Endodermal cell (in vitro differentiated cells): ENCODE data around the gene ULBP1. TPM values are rescaled to one million over a fixed set of nuclear protein-coding genes. Genes with fewer than 3 reads are reported as not detected.

Experiments used
- DNase-seq: peaks from one replicate; pipeline ENCODE4 v3.0.0-alpha.2; 2017
- H3K27ac ChIP-seq: 2 replicates; pipeline ENCODE4 v1.5.1; 2013; ENCODE audit warnings: mild to moderate bottlenecking, low read depth, low read length, moderate library complexity
- H3K27me3 ChIP-seq: 2 replicates; pipeline ENCODE4 v1.6.1; 2013; ENCODE audit warnings: mild to moderate bottlenecking, low read length, moderate library complexity; ENCODE audit not compliant: insufficient read depth, control insufficient read depth, poor library complexity, severe bottlenecking
- H3K36me3 ChIP-seq: 2 replicates; pipeline ENCODE4 v1.7.0; 2013; ENCODE audit warnings: mild to moderate bottlenecking, low read length, moderate library complexity; ENCODE audit not compliant: control insufficient read depth, insufficient read depth
- H3K4me1 ChIP-seq: one replicate; pipeline ENCODE4 v1.7.0; 2013; ENCODE audit warnings: low read length; ENCODE audit not compliant: control insufficient read depth, insufficient read depth
- H3K4me3 ChIP-seq: 2 replicates; pipeline ENCODE4 v1.5.1; 2013; ENCODE audit warnings: mild to moderate bottlenecking, low read length, moderate library complexity
- H3K9ac ChIP-seq: 2 replicates; pipeline ENCODE4 v1.6.1; 2013; ENCODE audit warnings: mild to moderate bottlenecking, low read length, moderate library complexity; ENCODE audit not compliant: poor library complexity, severe bottlenecking; ENCODE audit errors: extremely low read depth
- H3K9me3 ChIP-seq: 2 replicates; pipeline ENCODE4 v1.6.1; 2013; ENCODE audit warnings: mild to moderate bottlenecking, low read length, moderate library complexity; ENCODE audit not compliant: control insufficient read depth
- H3K27ac Mint-ChIP-seq: 2 replicates; pipeline ENCODE4 v1.8.0; 2020; ENCODE audit warnings: mixed read lengths
- H3K27me3 Mint-ChIP-seq: 2 replicates; pipeline ENCODE4 v1.8.0; 2021; ENCODE audit warnings: mild to moderate bottlenecking, mixed read lengths; ENCODE audit not compliant: insufficient read depth
- H3K36me3 Mint-ChIP-seq: 2 replicates; pipeline ENCODE4 v1.8.0; 2020; ENCODE audit warnings: low read depth, mixed read lengths
- H3K4me1 Mint-ChIP-seq: 2 replicates; pipeline ENCODE4 v1.8.0; 2020; ENCODE audit warnings: mixed read lengths
- H3K4me3 Mint-ChIP-seq: 2 replicates; pipeline ENCODE4 v1.8.0; 2020; ENCODE audit warnings: mild to moderate bottlenecking, moderate library complexity, mixed read lengths
- H3K9me3 Mint-ChIP-seq: 2 replicates; pipeline ENCODE4 v1.8.0; 2020; ENCODE audit warnings: mild to moderate bottlenecking, mixed read lengths
- CTCF ChIP-seq: fragments of 200-600 bp; sonication (generic); conservative IDR thresholded peaks from 2 replicates; pipeline ENCODE4 v1.5.0; 2021; ENCODE audit warnings: antibody characterized with exemption, mild to moderate bottlenecking
- WGBS, 2 experiments: methylation state at CpG; one replicate each; pipeline versions ENCODE4 v1.1.5 to v1.1.7; 2013; ENCODE audit warnings: missing lambda C conversion rate in 2 of 2, mixed read lengths in 1 of 2; ENCODE audit not compliant: insufficient coverage in 1 of 2, insufficient read length in 1 of 2; 5-methylcytosine and 5-hydroxymethylcytosine counted together
- total RNA-seq, 2 donors: library from RNA; stranded (reverse); fragmentation: NEBNext Ultra II Directional in 1 of 2; extraction: Animal tissue kit (Norgen Biotek cat#: 25700) in 1 of 2; gene quantifications; 2 replicates in 1 of 2; 3 replicates in 1 of 2; pipeline ENCODE4 v1.2.1, GENCODE V29; 2021

ULBP1 gene
- total RNA-seq, 2 donors from 2014 or later: 0.31 to 0.55 TPM

DNA sequence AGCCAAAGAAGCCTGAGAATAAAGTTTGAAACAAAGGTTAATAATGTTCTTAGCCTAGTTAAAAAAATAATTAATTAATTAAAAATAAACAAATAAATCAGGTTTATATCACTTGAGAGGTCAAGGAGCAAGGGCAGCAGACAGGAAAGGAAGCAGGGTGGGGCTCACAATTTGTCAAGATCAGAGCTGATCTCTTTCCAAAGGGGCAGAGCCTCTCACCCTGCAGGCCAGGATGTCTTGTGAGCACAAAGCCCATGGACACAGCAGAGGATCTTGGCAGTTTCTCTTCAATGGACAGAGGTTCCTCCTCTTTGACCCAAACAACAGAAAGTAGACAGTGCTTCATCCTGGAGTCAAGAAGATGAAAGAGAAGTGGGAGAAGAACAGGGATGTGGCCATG is 14.9 kb downstream of the ULBP1 start:
- Mint-ChIP-seq H3K4me1 (peaks cover 1% of the 10 kb centered on the region), H3K27me3 (peaks cover 98% of the 10 kb centered on the region), H3K9me3 (no peaks in the 10 kb centered on the region), H3K36me3 (no peaks in the 10 kb centered on the region), H3K27ac (no peak overlapping the region), H3K4me3 (no peak overlapping the region)
- H3K4me3 ChIP-seq: no peak overlapping the region
- H3K27me3 ChIP-seq: peaks cover 97% of the 10 kb centered on the region
- H3K4me1 ChIP-seq: no peaks in the 10 kb centered on the region
- DNase-seq: no peak
- no peak overlapping the region for H3K9ac ChIP-seq
- no peak overlapping the region for H3K27ac ChIP-seq
- TF ChIP-seq CTCF: no peak
- no peaks in the 10 kb centered on the region for H3K36me3 ChIP-seq
- no peaks in the 10 kb centered on the region for H3K9me3 ChIP-seq

- H3K27me3 Mint-ChIP-seq: peaks cover 97% of the 10 kb centered on the region
- H3K9me3 ChIP-seq: no peaks in the 10 kb centered on the region
- no peak overlapping the region for H3K4me3 ChIP-seq
- no peak overlapping the region for H3K27ac ChIP-seq
- H3K36me3 ChIP-seq: no peaks in the 10 kb centered on the region
- peaks cover 1% of the 10 kb centered on the region for H3K4me1 Mint-ChIP-seq
- H3K4me1 ChIP-seq: no peaks in the 10 kb centered on the region
- no peak for DNase-seq
- TF ChIP-seq CTCF: no peak
- H3K4me3 Mint-ChIP-seq: no peak overlapping the region
- H3K36me3 Mint-ChIP-seq: no peaks in the 10 kb centered on the region
- no peaks in the 10 kb centered on the region for H3K9me3 Mint-ChIP-seq
- peaks cover 97% of the 10 kb centered on the region for H3K27me3 ChIP-seq
- H3K9ac ChIP-seq: no peak overlapping the region
- 81 to 84% methylated on average over 3 to 6 of the region's 6 CpGs for WGBS, 2 experiments
- H3K27ac Mint-ChIP-seq: no peak overlapping the region
Observed at GRCh38 chr6:149979293-149979692, 15.6 kb downstream of the ULBP1 start.

DNA sequence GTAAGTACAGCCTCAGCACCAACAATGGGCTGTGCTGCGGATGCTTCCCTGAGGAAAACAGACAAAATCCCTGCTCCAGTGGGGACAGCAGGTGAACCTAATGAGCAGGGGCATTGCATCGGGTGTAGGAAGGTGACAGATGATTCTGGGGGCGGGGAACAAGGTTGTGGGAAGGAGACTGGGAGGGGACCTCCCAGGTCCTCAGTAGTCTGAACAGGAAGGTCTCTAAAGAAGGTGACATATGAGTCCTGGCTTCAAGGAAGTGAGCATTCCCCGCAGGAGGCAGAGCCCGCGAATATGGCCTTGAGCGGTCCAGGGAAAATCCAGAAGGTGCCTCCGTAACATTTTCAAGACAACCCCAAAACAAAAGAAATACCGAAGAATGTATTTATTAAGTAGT is 19.4 kb downstream of the ULBP1 start:
- DNase-seq: no peak
- Histone ChIP-seq H3K9me3 (peaks cover 8% of the 10 kb centered on the region), H3K27me3 (peaks cover 97% of the 10 kb centered on the region), H3K4me1 (no peaks in the 10 kb centered on the region), H3K36me3 (no peaks in the 10 kb centered on the region), H3K27ac (no peak overlapping the region), H3K4me3 (no peak overlapping the region), H3K9ac (no peak overlapping the region)
- no peak overlapping the region for H3K4me3 Mint-ChIP-seq
- no peaks in the 10 kb centered on the region for H3K9me3 Mint-ChIP-seq
- peaks cover 1% of the 10 kb centered on the region for H3K4me1 Mint-ChIP-seq
- TF ChIP-seq CTCF: no peak
- peaks cover 97% of the 10 kb centered on the region for H3K27me3 Mint-ChIP-seq
- no peak overlapping the region for H3K27ac Mint-ChIP-seq
- 7 to 10% methylated on average over 3 to 7 of the region's 9 CpGs for WGBS, 2 experiments
- H3K36me3 Mint-ChIP-seq: no peaks in the 10 kb centered on the region
